ENCODE results near the gene KNDC1. TPM values are rescaled to one million over a fixed set of nuclear protein-coding genes. Genes with fewer than 3 reads are reported as not detected.

The KNDC1 gene
- total RNA-seq, 1 experiment from 2014 or later: 1.7 TPM

- H3K36me3 ChIP-seq (ENCODE audit: low read depth): no peaks in the 10 kb centered on the region
- intact Hi-C loops (cut with micrococcal nuclease; ENCODE audit: unreplicated experiment): no loop called here
- ChIA-PET CTCF (no interaction called here), POLR2A (ENCODE audit: unreplicated experiment) (no interaction called here)
- no peaks in the 10 kb centered on the region for H3K9me2 ChIP-seq (ENCODE audit: insufficient read depth)
- H4K20me1 ChIP-seq (ENCODE audit: insufficient read depth): no peaks in the 10 kb centered on the region
- H3K27me3 ChIP-seq (ENCODE audit: insufficient read depth, low read depth): peaks cover 55% of the 10 kb centered on the region
- no peak overlapping the region for H3K27ac ChIP-seq
- BruUV-seq (replicated peaks): no TSS peak
- H3K4me1 ChIP-seq (replicated peaks; ENCODE audit: insufficient read depth): no peaks in the 10 kb centered on the region
- H3K4me3 ChIP-seq: no peak overlapping the region
- no peaks in the 10 kb centered on the region for H3K79me2 ChIP-seq (ENCODE audit: low read depth)
- no peaks in the 10 kb centered on the region for H3F3A ChIP-seq (ENCODE audit: insufficient read depth, low read depth)
- no peaks in the 10 kb centered on the region for H3K9me3 ChIP-seq (ENCODE audit: insufficient read depth, low read depth)
- no peak overlapping the region for H2AFZ ChIP-seq
- H3K4me2 ChIP-seq: no peak overlapping the region
- no peak for TF ChIP-seq EZH2 (IDR thresholded peaks at IDR 0.05; ENCODE audit: low read depth)
- no peak for TF ChIP-seq CTCF (conservative IDR thresholded peaks at IDR 0.05)
- DNase-seq: no peak
Measured at GRCh38 chr10:133183646-133184378, 23.8 kb downstream of the KNDC1 start.

- peaks cover 55% of the 10 kb centered on the region for H3K27me3 ChIP-seq (ENCODE audit: insufficient read depth, low read depth)
- H3K27ac ChIP-seq: no peak overlapping the region
- no peak overlapping the region for H3K4me2 ChIP-seq
- TF ChIP-seq EZH2 (IDR thresholded peaks at IDR 0.05; ENCODE audit: low read depth) (no peak), CTCF (conservative IDR thresholded peaks at IDR 0.05) (no peak)
- no peaks in the 10 kb centered on the region for H3K36me3 ChIP-seq (ENCODE audit: low read depth)
- H2AFZ ChIP-seq: no peak overlapping the region
- intact Hi-C loops (cut with micrococcal nuclease; ENCODE audit: unreplicated experiment): no loop called here
- no peaks in the 10 kb centered on the region for H4K20me1 ChIP-seq (ENCODE audit: insufficient read depth)
- no peaks in the 10 kb centered on the region for H3F3A ChIP-seq (ENCODE audit: insufficient read depth, low read depth)
- CTCF ChIA-PET: no interaction called here
- no peak for DNase-seq
- H3K4me1 ChIP-seq (replicated peaks; ENCODE audit: insufficient read depth): no peaks in the 10 kb centered on the region
- no TSS peak for BruUV-seq (replicated peaks)
- no peaks in the 10 kb centered on the region for H3K79me2 ChIP-seq (ENCODE audit: low read depth)
- no peak overlapping the region for H3K4me3 ChIP-seq
- H3K9me2 ChIP-seq (ENCODE audit: insufficient read depth): no peaks in the 10 kb centered on the region
- H3K9me3 ChIP-seq (ENCODE audit: insufficient read depth, low read depth): no peaks in the 10 kb centered on the region
- POLR2A ChIA-PET (ENCODE audit: unreplicated experiment): no interaction called here
Measured at GRCh38 chr10:133184591-133185244, 24.7 kb downstream of the KNDC1 start.

GRCh38 chr10:133185421-133185820 is 25.4 kb downstream of the KNDC1 start:
- intact Hi-C loops (cut with micrococcal nuclease; ENCODE audit: unreplicated experiment): no loop called here
- H3K9me3 ChIP-seq (ENCODE audit: insufficient read depth, low read depth): no peaks in the 10 kb centered on the region
- POLR2A ChIA-PET (ENCODE audit: unreplicated experiment): no interaction called here
- BruUV-seq (replicated peaks): no TSS peak
- DNase-seq: no peak
- H3K36me3 ChIP-seq (ENCODE audit: low read depth): no peaks in the 10 kb centered on the region
- H3K9me2 ChIP-seq (ENCODE audit: insufficient read depth): no peaks in the 10 kb centered on the region
- no peaks in the 10 kb centered on the region for H3K79me2 ChIP-seq (ENCODE audit: low read depth)
- H2AFZ ChIP-seq: no peak overlapping the region
- CTCF ChIA-PET: no interaction called here
- no peak overlapping the region for H3K4me2 ChIP-seq
- H3K27ac ChIP-seq: no peak overlapping the region
- H3K4me1 ChIP-seq (replicated peaks; ENCODE audit: insufficient read depth): no peaks in the 10 kb centered on the region
- no peaks in the 10 kb centered on the region for H4K20me1 ChIP-seq (ENCODE audit: insufficient read depth)
- H3F3A ChIP-seq (ENCODE audit: insufficient read depth, low read depth): no peaks in the 10 kb centered on the region
- no peak overlapping the region for H3K4me3 ChIP-seq
- TF ChIP-seq CTCF (conservative IDR thresholded peaks at IDR 0.05) (no peak), EZH2 (IDR thresholded peaks at IDR 0.05; ENCODE audit: low read depth) (no peak)
- H3K27me3 ChIP-seq (ENCODE audit: insufficient read depth, low read depth): peaks cover 55% of the 10 kb centered on the region
